HCT116 (cell line): ENCODE data around the gene CCDC30. TPM values are rescaled to one million over a fixed set of nuclear protein-coding genes. Genes with fewer than 3 reads are reported as not detected.

Experiments used
- ATAC-seq: fragments of 200-7000 bp; cut with Tn5 transposase; 2 replicates; pipeline ENCODE4 v1.9.1; 2020; ENCODE audit warnings: mild to moderate bottlenecking, moderate library complexity
- BruUV-seq: library from RNA; stranded (reverse); fragments of 400-500 nt; replicated peaks from 2 replicates; lab custom pipeline; 2021; lab: Mats Ljungman, UMichigan
- CTCF ChIA-PET: fragments of 300-600 bp; sonication (Branson Sonifier 250); formaldehyde crosslinking; loops from one replicate; lab custom pipeline; 2021; ENCODE audit warnings: antibody characterized with exemption; lab: Charles Lee
- POLR2A ChIA-PET: fragments of 300-600, 350-600 bp; sonication (Branson Sonifier 250); formaldehyde crosslinking; loops from one replicate; lab custom pipeline; 2021; ENCODE audit warnings: antibody characterized with exemption; lab: Charles Lee
- RAD21 ChIA-PET, 2 experiments: fragments of 300-600 bp; sonication (Branson Sonifier 250); formaldehyde crosslinking; loops; one replicate each; lab custom pipeline; 2023; ENCODE audit warnings: low total read pairs in 2 of 2; ENCODE audit not compliant: uncharacterized antibody in 2 of 2, unreplicated experiment in 2 of 2, low non-redundant PET in 1 of 2; lab: Charles Lee
- DNase-seq: peaks from one replicate; pipeline ENCODE4 v3.0.0-alpha.2; 2010; ENCODE audit warnings: low read depth, low spot score
- H2AFZ ChIP-seq: fragments of 200-600 bp; shearing (Covaris generic), sonication (generic); 2 replicates; pipeline ENCODE4 v1.6.1; 2017; ENCODE audit warnings: low read depth, mixed run types, mixed read lengths, antibody characterized with exemption, low read length; ENCODE audit not compliant: poor library complexity, severe bottlenecking
- H3K27ac ChIP-seq: 2 replicates; pipeline ENCODE4 v1.5.1; 2012; ENCODE audit warnings: low read depth, low read length
- H3K27me3 ChIP-seq: fragments of 200-600 bp; sonication (generic); 2 replicates; pipeline ENCODE4 v1.6.1; 2016; ENCODE audit warnings: mixed run types, low read length, mixed read lengths; ENCODE audit not compliant: insufficient read depth
- H3K36me3 ChIP-seq, 2 experiments: fragments of 200-500 bp in 1 of 2; fragments of 200-600 bp in 1 of 2; sonication (Bioruptor generic) in 1 of 2; sonication (generic) in 1 of 2; 2 replicates each; pipeline versions ENCODE4 v1.5.1 to v1.6.1; 2014 to 2016; ENCODE audit warnings: low read length in 2 of 2, inconsistent platforms in 1 of 2, mixed read lengths in 1 of 2, mixed run types in 1 of 2; ENCODE audit not compliant: insufficient read depth in 2 of 2, control insufficient read depth in 1 of 2
- H3K4me1 ChIP-seq, 2 experiments: fragments of 200-600 bp in 1 of 2; sonication (generic) in 1 of 2; 2 replicates each; pipeline versions ENCODE4 v1.5.1 to v1.6.1; 2012 to 2017; ENCODE audit warnings: low read length in 2 of 2, inconsistent platforms in 1 of 2, mild to moderate bottlenecking in 1 of 2, mixed read lengths in 1 of 2, mixed run types in 1 of 2, moderate library complexity in 1 of 2; ENCODE audit not compliant: insufficient read depth in 2 of 2, control insufficient read depth in 1 of 2
- H3K4me2 ChIP-seq: fragments of 200-600 bp; sonication (generic); 2 replicates; pipeline ENCODE4 v1.6.1; 2017; ENCODE audit warnings: mixed run types, low read length, mixed read lengths
- H3K4me3 ChIP-seq, 2 experiments: fragments of 200-600 bp in 1 of 2; sonication (generic) in 1 of 2; replicated peaks in 1 of 2; 2 replicates each; pipeline ENCODE4 v1.5.1; 2011 to 2016; ENCODE audit warnings: low read length in 2 of 2, control low read depth in 1 of 2, low read depth in 1 of 2, mild to moderate bottlenecking in 1 of 2, mixed read lengths in 1 of 2, mixed run types in 1 of 2
- H3K79me2 ChIP-seq: fragments of 200-600 bp; sonication (generic); 2 replicates; pipeline ENCODE4 v1.6.1; 2017; ENCODE audit warnings: mild to moderate bottlenecking, mixed run types, low read length, moderate library complexity, mixed read lengths; ENCODE audit not compliant: insufficient read depth
- H3K9ac ChIP-seq: fragments of 200-600 bp; sonication (generic); 2 replicates; pipeline ENCODE4 v1.6.1; 2016; ENCODE audit warnings: low read length, mixed read lengths
- H3K9me2 ChIP-seq: fragments of 200-600 bp; sonication (generic), shearing (Covaris generic); 2 replicates; pipeline ENCODE4 v1.6.1; 2017; ENCODE audit warnings: mixed run types, mild to moderate bottlenecking, moderate library complexity; ENCODE audit not compliant: insufficient read depth
- H3K9me3 ChIP-seq, 2 experiments: fragments of 200-500 bp in 1 of 2; fragments of 200-600 bp in 1 of 2; sonication (Bioruptor generic) in 1 of 2; sonication (generic) in 1 of 2; 2 replicates each; pipeline ENCODE4 v1.6.1; 2014 to 2017; ENCODE audit warnings: low read length in 2 of 2, mixed read lengths in 2 of 2, inconsistent platforms in 1 of 2, low read depth in 1 of 2, mild to moderate bottlenecking in 1 of 2, mixed run types in 1 of 2, moderate library complexity in 1 of 2; ENCODE audit not compliant: control insufficient read depth in 1 of 2, insufficient read depth in 1 of 2
- H4K20me1 ChIP-seq: fragments of 200-600 bp; sonication (generic), shearing (Covaris generic); 2 replicates; pipeline ENCODE4 v1.6.1; 2017; ENCODE audit warnings: mixed run types, mild to moderate bottlenecking, moderate library complexity; ENCODE audit not compliant: insufficient read depth
- EGR1 ChIP-seq: IDR thresholded peaks from 2 replicates; pipeline ENCODE4 v1.6.1; 2012; ENCODE audit warnings: low read depth
- ELF1 ChIP-seq: IDR thresholded peaks from 2 replicates; pipeline ENCODE4 v1.6.1; 2012; ENCODE audit warnings: low read depth, borderline replicate concordance
- EZH2phosphoT487 ChIP-seq: fragments of 200-600 bp; IDR thresholded peaks from 2 replicates; pipeline ENCODE4 v1.6.1; 2018; ENCODE audit warnings: antibody characterized with exemption, borderline replicate concordance
- FOSL1 ChIP-seq: IDR thresholded peaks from 2 replicates; pipeline ENCODE4 v1.6.1; 2012; ENCODE audit warnings: low read depth
- POLR2AphosphoS5 ChIP-seq: IDR thresholded peaks from 2 replicates; pipeline ENCODE4 v1.6.1; 2011; ENCODE audit warnings: mild to moderate bottlenecking, low read depth, low read length, moderate library complexity
- RAD21 ChIP-seq: IDR thresholded peaks from 2 replicates; pipeline ENCODE4 v1.6.1; 2012; ENCODE audit warnings: low read depth, mild to moderate bottlenecking
- SP1 ChIP-seq: IDR thresholded peaks from 2 replicates; pipeline ENCODE4 v1.6.1; 2012; ENCODE audit warnings: low read depth
- YY1 ChIP-seq: IDR thresholded peaks from 2 replicates; pipeline ENCODE4 v1.6.1; 2011; ENCODE audit warnings: low read length, low read depth, moderate library complexity, mild to moderate bottlenecking; ENCODE audit not compliant: insufficient replicate concordance; ENCODE audit errors: extremely low read depth
- intact Hi-C: fragments of 100-400 bp; cut with micrococcal nuclease; formaldehyde crosslinking; loops from 2 replicates; pipeline ENCODE4 v1.10.0; 2022
- total RNA-seq: library from RNA; stranded (reverse); gene quantifications from one replicate; pipeline ENCODE4 v1.2.1, GENCODE V29; 2021; ENCODE audit not compliant: unreplicated experiment
- TF ChIP-seq, protein P1 (sequence below): IDR thresholded peaks from 2 replicates; pipeline ENCODE4 v1.6.1; 2012

The CCDC30 gene
- total RNA-seq, 1 experiment from 2014 or later = 2.0 TPM

GRCh38 chr1:42700006-42700405 is 236.9 kb downstream of the CCDC30 start:
- no peaks in the 10 kb centered on the region for H3K9me3 ChIP-seq
- H3K79me2 ChIP-seq = peaks cover 98% of the 10 kb centered on the region
- no peak for DNase-seq
- ATAC-seq = no peak
- no peaks in the 10 kb centered on the region for H3K27me3 ChIP-seq
- no peak overlapping the region for H3K4me2 ChIP-seq
- no peak overlapping the region for H3K27ac ChIP-seq
- no peak overlapping the region for H3K9ac ChIP-seq
- H2AFZ ChIP-seq = no peak overlapping the region
- H4K20me1 ChIP-seq = peaks cover 84% of the 10 kb centered on the region; the same call in 1 of the 2 replicates
- no peak overlapping the region for H3K4me3 ChIP-seq
- no peak for TF ChIP-seq YY1
- no peak for TF ChIP-seq EZH2phosphoT487
- TF ChIP-seq EGR1 = no peak
- TF ChIP-seq, protein P1, sequence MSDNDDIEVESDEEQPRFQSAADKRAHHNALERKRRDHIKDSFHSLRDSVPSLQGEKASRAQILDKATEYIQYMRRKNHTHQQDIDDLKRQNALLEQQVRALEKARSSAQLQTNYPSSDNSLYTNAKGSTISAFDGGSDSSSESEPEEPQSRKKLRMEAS = no peak
- no peak for TF ChIP-seq FOSL1
- TF ChIP-seq ELF1 = no peak
- TF ChIP-seq RAD21 = no peak
- RAD21 ChIA-PET = no interaction called here
- H3K4me1 ChIP-seq = no peaks in the 10 kb centered on the region
- POLR2A ChIA-PET = interaction anchor here (0.7 kb wide), 1 partner anchor 20 kb away, joined by 3 read pairs; no protein-coding TSS in a partner anchor
- BruUV-seq = no TSS peak
- CTCF ChIA-PET = no interaction called here
- no peaks in the 10 kb centered on the region for H3K9me2 ChIP-seq
- intact Hi-C loops = no loop called here
- peaks cover 75 to 96% of the 10 kb centered on the region in 2 experiments for H3K36me3 ChIP-seq

DNA sequence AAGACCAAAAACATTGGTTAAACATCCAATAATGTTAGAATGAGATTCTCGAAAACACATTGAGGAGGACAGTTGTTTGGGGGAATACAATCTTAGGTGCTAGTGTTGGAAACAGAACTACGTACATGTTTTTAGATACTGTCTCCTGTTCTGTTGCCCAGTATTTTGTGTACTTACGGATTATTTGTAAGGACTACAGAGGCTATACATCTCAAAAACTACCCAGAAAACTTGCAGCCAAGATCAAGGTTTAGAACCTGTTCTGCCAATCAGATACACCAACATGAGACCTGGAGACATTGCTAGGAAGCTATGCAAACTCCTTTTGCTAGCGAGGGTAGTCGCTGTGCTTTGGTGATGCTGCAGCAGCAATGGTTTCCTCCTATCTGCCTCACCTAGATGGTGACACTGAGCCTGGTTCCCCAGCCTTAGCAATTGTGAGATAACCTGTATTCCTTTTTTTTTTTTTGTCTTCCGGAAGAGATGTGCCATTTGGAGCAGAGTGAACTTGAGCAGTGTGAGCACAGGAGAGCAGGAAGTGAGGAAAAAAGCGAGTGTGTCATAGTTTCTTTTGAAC is 240.9 kb downstream of the CCDC30 start:
- Histone ChIP-seq H3K9ac (no peak overlapping the region), H3K9me2 (no peaks in the 10 kb centered on the region), H3K4me2 (no peak overlapping the region), H2AFZ (no peak overlapping the region), H3K27ac (no peak overlapping the region), H3K9me3 (no peaks in the 10 kb centered on the region), H4K20me1 (peaks cover 61% of the 10 kb centered on the region; the same call in 1 of the 2 replicates), H3K27me3 (no peaks in the 10 kb centered on the region), H3K36me3 (peaks cover 47 to 77% of the 10 kb centered on the region in 2 experiments), H3K79me2 (peaks cover 94% of the 10 kb centered on the region), H3K4me3 (no peak overlapping the region), H3K4me1 (no peaks in the 10 kb centered on the region)
- DNase-seq (no peak), ATAC-seq (no peak)
- TF ChIP-seq SP1 (no peak), POLR2AphosphoS5 (peak; percentile 37; the same call in 1 of the 2 replicates)
- POLR2A ChIA-PET = no interaction called here
- intact Hi-C loops = no loop called here
- TSS peak; percentile 2 for BruUV-seq
- CTCF ChIA-PET = no interaction called here
- RAD21 ChIA-PET = no interaction called here

Other genes with a start within 250 kb of the CCDC30 start
- gene FOXJ3, start 128.1 kb upstream of the CCDC30 start, total RNA-seq = 51.1 TPM
- 4.9 TPM for gene RIMKLA, start 82.5 kb upstream of the CCDC30 start, total RNA-seq
- 0.25 TPM for gene ZMYND12, start 7.3 kb upstream of the CCDC30 start, total RNA-seq
- 53.2 TPM for gene PPCS, start 6.7 kb upstream of the CCDC30 start, total RNA-seq
- 100 TPM for gene PPIH, start 195.1 kb downstream of the CCDC30 start, total RNA-seq
- 1,009 TPM for gene YBX1, start 219.1 kb downstream of the CCDC30 start, total RNA-seq